Tibial artery (tissue), 4 donors: ENCODE results near the gene RXFP1.

ENCODE experiments used
- DNase-seq, 2 donors: peaks; one replicate each; pipeline ENCODE4 v3.0.0-alpha.2; 2019
- H3K27ac ChIP-seq, 2 donors: fragments of 200-600 bp; sonication (generic) in 1 of 2; 1 replicate in 1 of 2; 2 replicates in 1 of 2; pipeline ENCODE4 v1.5.1; 2018 to 2019; ENCODE audit warnings: mild to moderate bottlenecking in 1 of 2
- H3K27me3 ChIP-seq, 2 donors: fragments of 200-600 bp; sonication (generic) in 1 of 2; one replicate each; pipeline versions ENCODE4 v1.5.1 to v1.6.0; 2016 to 2019
- H3K36me3 ChIP-seq, 3 donors: fragments of 200-600 bp; sonication (generic) in 2 of 3; one replicate each; pipeline ENCODE4 v1.5.1; 2016 to 2019; ENCODE audit warnings: mild to moderate bottlenecking in 2 of 3
- H3K4me1 ChIP-seq, 4 donors: fragments of 200-600 bp; sonication (generic) in 2 of 4; 1 replicate in 3 of 4; 2 replicates in 1 of 4; pipeline ENCODE4 v1.5.1; 2016 to 2019
- H3K4me3 ChIP-seq, 2 donors: fragments of 200-600 bp; sonication (generic) in 1 of 2; 1 replicate in 1 of 2; 2 replicates in 1 of 2; pipeline ENCODE4 v1.5.1; 2018 to 2019; ENCODE audit warnings: mild to moderate bottlenecking in 2 of 2
- H3K9me3 ChIP-seq, 3 donors: fragments of 200-600 bp; sonication (generic) in 1 of 3; one replicate each; pipeline ENCODE4 v1.5.1; 2016 to 2019
- CTCF ChIP-seq, 2 experiments: fragments of 200-600 bp in 1 of 2; fragments of 450-650 bp in 1 of 2; IDR thresholded peaks; one replicate each; pipeline ENCODE4 v1.5.1; 2017 to 2019; ENCODE audit warnings: antibody characterized with exemption in 2 of 2, mild to moderate bottlenecking in 1 of 2, moderate library complexity in 1 of 2
- intact Hi-C: fragments of 100-400 bp; cut with DNase I; formaldehyde crosslinking; loops from one replicate; pipeline ENCODE4 v1.15.0; 2023; ENCODE audit warnings: low total_unique reads

The RXFP1 gene

GRCh38 chr4:158534727-158535126 lies 13.0 kb downstream of the RXFP1 start:
- no peak overlapping the region for H3K27ac ChIP-seq
- intact Hi-C loops: no loop called here
- no peak for DNase-seq
- no peaks in the 10 kb centered on the region for H3K36me3 ChIP-seq
- no peak for TF ChIP-seq CTCF (IDR thresholded peaks at IDR 0.05)
- no peaks in the 10 kb centered on the region for H3K27me3 ChIP-seq
- no peak overlapping the region for H3K4me3 ChIP-seq
- H3K4me1 ChIP-seq: peaks cover 0 to 11% (median 1%) of the 10 kb centered on the region in 4 donors
- no peaks in the 10 kb centered on the region for H3K9me3 ChIP-seq

- H3K27ac ChIP-seq: no peak overlapping the region
- H3K4me3 ChIP-seq: no peak overlapping the region
- intact Hi-C loops: no loop called here
- peaks cover 0 to 8% (median 1%) of the 10 kb centered on the region in 4 donors for H3K4me1 ChIP-seq
- no peaks in the 10 kb centered on the region for H3K36me3 ChIP-seq
- no peak for TF ChIP-seq CTCF (IDR thresholded peaks at IDR 0.05)
- H3K27me3 ChIP-seq: no peaks in the 10 kb centered on the region
- H3K9me3 ChIP-seq: no peaks in the 10 kb centered on the region
- no peak for DNase-seq
Measured at GRCh38 chr4:158535130-158535614, 13.5 kb downstream of the RXFP1 start.

GRCh38 chr4:158536833-158537232 lies 15.2 kb downstream of the RXFP1 start:
- no peak for DNase-seq
- no peak overlapping the region for H3K4me3 ChIP-seq
- no peaks in the 10 kb centered on the region for H3K4me1 ChIP-seq
- TF ChIP-seq CTCF (IDR thresholded peaks at IDR 0.05): no peak
- no peaks in the 10 kb centered on the region for H3K9me3 ChIP-seq
- no peaks in the 10 kb centered on the region for H3K27me3 ChIP-seq
- intact Hi-C loops: no loop called here
- H3K36me3 ChIP-seq: no peaks in the 10 kb centered on the region
- H3K27ac ChIP-seq: no peak overlapping the region

GRCh38 chr4:158538176-158538575 lies 16.5 kb downstream of the RXFP1 start:
- H3K27ac ChIP-seq: no peak overlapping the region
- intact Hi-C loops: no loop called here

GRCh38 chr4:158538911-158539310 lies 17.2 kb downstream of the RXFP1 start:
- no peaks in the 10 kb centered on the region for H3K27me3 ChIP-seq
- intact Hi-C loops: no loop called here
- H3K9me3 ChIP-seq: no peaks in the 10 kb centered on the region
- H3K4me3 ChIP-seq: no peak overlapping the region
- H3K36me3 ChIP-seq: no peaks in the 10 kb centered on the region
- no peaks in the 10 kb centered on the region for H3K4me1 ChIP-seq
- no peak overlapping the region for H3K27ac ChIP-seq
- no peak for TF ChIP-seq CTCF (IDR thresholded peaks at IDR 0.05)
- DNase-seq: no peak

More at GRCh38 chr4:158538176-158538575, 16.5 kb downstream of the RXFP1 start:
- Histone ChIP-seq H3K4me1 (no peaks in the 10 kb centered on the region), H3K27me3 (no peaks in the 10 kb centered on the region), H3K36me3 (no peaks in the 10 kb centered on the region), H3K9me3 (no peaks in the 10 kb centered on the region), H3K4me3 (no peak overlapping the region)
- no peak for DNase-seq
- TF ChIP-seq CTCF (IDR thresholded peaks at IDR 0.05): no peak
